DOHH2 (cell line): ENCODE results near the gene CTRL.

Experiments used
- H3F3A ChIP-seq: fragments of 200-600 bp; sonication (generic), shearing (Covaris generic); 2 replicates; pipeline ENCODE4 v1.6.0; 2016; ENCODE audit warnings: antibody characterized with exemption, mild to moderate bottlenecking; ENCODE audit not compliant: control insufficient read depth, insufficient read depth
- H3K27ac ChIP-seq: fragments of 200-600 bp; sonication (generic); 2 replicates; pipeline ENCODE4 v1.5.1; 2014; ENCODE audit warnings: low read depth, mild to moderate bottlenecking, low read length, moderate library complexity
- H3K27me3 ChIP-seq: fragments of 200-600 bp; sonication (generic); 2 replicates; pipeline ENCODE4 v1.6.1; 2014; ENCODE audit warnings: mild to moderate bottlenecking, low read length, mixed read lengths; ENCODE audit not compliant: control insufficient read depth
- H3K36me3 ChIP-seq: fragments of 200-600 bp; sonication (generic); 2 replicates; pipeline ENCODE4 v1.6.1; 2014; ENCODE audit warnings: mild to moderate bottlenecking, low read length, moderate library complexity, mixed read lengths; ENCODE audit not compliant: control insufficient read depth
- H3K4me1 ChIP-seq: fragments of 200-600 bp; sonication (generic); 2 replicates; pipeline ENCODE4 v1.6.1; 2014; ENCODE audit warnings: mild to moderate bottlenecking, low read length, mixed read lengths; ENCODE audit not compliant: control insufficient read depth
- H3K4me2 ChIP-seq: fragments of 200-600 bp; sonication (generic); 2 replicates; pipeline ENCODE4 v1.6.0; 2014; ENCODE audit warnings: mild to moderate bottlenecking, low read length, moderate library complexity
- H3K4me3 ChIP-seq: fragments of 200-600 bp; sonication (generic); 2 replicates; pipeline ENCODE4 v1.5.1; 2014; ENCODE audit warnings: mild to moderate bottlenecking, low read length, mixed read lengths
- H3K79me2 ChIP-seq: fragments of 200-600 bp; sonication (generic); 2 replicates; pipeline ENCODE4 v1.6.1; 2014; ENCODE audit warnings: mild to moderate bottlenecking, low read length, mixed read lengths; ENCODE audit not compliant: control insufficient read depth
- H3K9me2 ChIP-seq: fragments of 200-600 bp; sonication (generic); replicated peaks from 2 replicates; pipeline ENCODE4 v1.6.1; 2014; ENCODE audit warnings: mild to moderate bottlenecking, low read length, mixed read lengths; ENCODE audit not compliant: control insufficient read depth
- H3K9me3 ChIP-seq: fragments of 200-600 bp; sonication (generic); 2 replicates; pipeline ENCODE4 v1.6.1; 2014; ENCODE audit warnings: antibody characterized with exemption, low read length, mixed read lengths; ENCODE audit not compliant: control insufficient read depth, insufficient read depth
- H4K20me1 ChIP-seq: fragments of 200-600 bp; sonication (generic); 2 replicates; pipeline ENCODE4 v1.6.0; 2014; ENCODE audit warnings: low read depth, mild to moderate bottlenecking, antibody characterized with exemption, low read length, moderate library complexity; ENCODE audit not compliant: control insufficient read depth, insufficient read depth
- EZH2phosphoT487 ChIP-seq: fragments of 200-600 bp; sonication (generic); IDR thresholded peaks from 2 replicates; pipeline ENCODE4 v1.6.1; 2017; ENCODE audit warnings: borderline replicate concordance, mild to moderate bottlenecking, antibody characterized with exemption, low read length, moderate library complexity, mixed read lengths
- TF ChIP-seq, protein P1 (sequence below): fragments of 200-600 bp; sonication (generic); IDR thresholded peaks from one replicate; pipeline ENCODE4 v1.5.1; 2014; ENCODE audit warnings: antibody characterized with exemption, mild to moderate bottlenecking, low read depth, low read length; ENCODE audit not compliant: poor library complexity, severe bottlenecking

The CTRL gene

DNA sequence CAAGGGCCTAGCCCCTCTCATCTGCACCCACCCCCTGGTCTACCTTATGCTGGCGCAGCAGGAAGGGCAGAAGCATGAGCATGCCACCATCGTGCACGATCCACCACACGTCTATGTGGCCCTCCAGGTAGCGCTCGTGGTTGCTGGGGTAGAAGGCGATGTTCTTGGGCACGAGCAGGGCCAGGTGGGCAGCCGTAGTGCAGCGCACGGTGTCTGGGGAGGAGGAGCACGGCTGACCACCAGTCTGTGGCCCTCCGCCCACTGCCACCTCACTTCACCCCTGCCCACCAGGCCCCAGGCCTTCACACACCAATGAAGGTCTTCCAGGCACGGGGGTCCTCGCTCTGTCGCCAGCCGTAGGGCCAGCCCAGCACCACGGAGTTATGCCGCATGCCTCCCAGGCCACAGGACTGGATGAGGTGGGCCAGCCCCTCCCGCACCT is 14.5 kb upstream of the CTRL start:
- Histone ChIP-seq H3K36me3 (peaks cover 6% of the 10 kb centered on the region), H3K9me2 (no peaks in the 10 kb centered on the region), H3K27ac (no peak overlapping the region), H3K4me1 (0 out of 2 replicates have a peak, but pooled peaks cover 3% of the 10 kb centered on the region), H3K9me3 (no peaks in the 10 kb centered on the region), H3K27me3 (no peaks in the 10 kb centered on the region), H3K4me3 (no peak overlapping the region), H4K20me1 (no peaks in the 10 kb centered on the region), H3K4me2 (no peak overlapping the region), H3K79me2 (no peaks in the 10 kb centered on the region), H3F3A (no peaks in the 10 kb centered on the region)
- TF ChIP-seq EZH2phosphoT487: no peak
- TF ChIP-seq, protein P1, sequence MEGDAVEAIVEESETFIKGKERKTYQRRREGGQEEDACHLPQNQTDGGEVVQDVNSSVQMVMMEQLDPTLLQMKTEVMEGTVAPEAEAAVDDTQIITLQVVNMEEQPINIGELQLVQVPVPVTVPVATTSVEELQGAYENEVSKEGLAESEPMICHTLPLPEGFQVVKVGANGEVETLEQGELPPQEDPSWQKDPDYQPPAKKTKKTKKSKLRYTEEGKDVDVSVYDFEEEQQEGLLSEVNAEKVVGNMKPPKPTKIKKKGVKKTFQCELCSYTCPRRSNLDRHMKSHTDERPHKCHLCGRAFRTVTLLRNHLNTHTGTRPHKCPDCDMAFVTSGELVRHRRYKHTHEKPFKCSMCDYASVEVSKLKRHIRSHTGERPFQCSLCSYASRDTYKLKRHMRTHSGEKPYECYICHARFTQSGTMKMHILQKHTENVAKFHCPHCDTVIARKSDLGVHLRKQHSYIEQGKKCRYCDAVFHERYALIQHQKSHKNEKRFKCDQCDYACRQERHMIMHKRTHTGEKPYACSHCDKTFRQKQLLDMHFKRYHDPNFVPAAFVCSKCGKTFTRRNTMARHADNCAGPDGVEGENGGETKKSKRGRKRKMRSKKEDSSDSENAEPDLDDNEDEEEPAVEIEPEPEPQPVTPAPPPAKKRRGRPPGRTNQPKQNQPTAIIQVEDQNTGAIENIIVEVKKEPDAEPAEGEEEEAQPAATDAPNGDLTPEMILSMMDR: no peak

DNA sequence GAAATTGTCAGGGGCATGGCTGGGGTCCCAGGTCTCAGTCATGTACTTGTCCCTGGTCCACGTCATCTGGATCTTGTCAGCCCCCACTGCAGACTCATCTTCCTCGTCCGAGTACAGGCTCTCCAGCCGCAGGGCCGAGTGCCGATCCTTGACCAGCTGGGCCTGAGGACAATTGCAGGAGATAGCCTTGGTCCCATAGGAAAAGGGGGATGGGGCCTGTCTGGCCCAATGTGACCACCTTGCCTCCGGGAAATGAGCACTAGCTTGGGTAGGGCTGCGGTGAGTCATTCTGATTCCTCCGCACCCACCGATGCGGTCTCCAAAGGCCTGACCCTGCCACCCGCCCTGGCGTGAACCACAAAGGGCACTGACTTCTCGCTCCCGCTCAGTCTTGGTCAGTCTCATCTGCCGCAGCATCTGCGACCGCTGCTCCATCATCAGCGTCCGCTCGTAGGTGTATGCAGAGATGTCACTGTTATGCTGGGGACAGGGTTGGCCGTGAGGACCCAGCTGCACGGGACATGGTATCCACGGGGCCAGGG is 13.8 kb upstream of the CTRL start:
- Histone ChIP-seq H3K4me1 (0 out of 2 replicates have a peak, but pooled peaks cover 3% of the 10 kb centered on the region), H3K79me2 (no peaks in the 10 kb centered on the region), H4K20me1 (no peaks in the 10 kb centered on the region), H3K9me2 (no peaks in the 10 kb centered on the region), H3K27ac (no peak overlapping the region), H3K4me2 (no peak overlapping the region), H3F3A (no peaks in the 10 kb centered on the region), H3K36me3 (peaks cover 6% of the 10 kb centered on the region), H3K9me3 (no peaks in the 10 kb centered on the region), H3K27me3 (no peaks in the 10 kb centered on the region), H3K4me3 (no peak overlapping the region)
- no peak for TF ChIP-seq EZH2phosphoT487
- TF ChIP-seq, protein P1: no peak

DNA sequence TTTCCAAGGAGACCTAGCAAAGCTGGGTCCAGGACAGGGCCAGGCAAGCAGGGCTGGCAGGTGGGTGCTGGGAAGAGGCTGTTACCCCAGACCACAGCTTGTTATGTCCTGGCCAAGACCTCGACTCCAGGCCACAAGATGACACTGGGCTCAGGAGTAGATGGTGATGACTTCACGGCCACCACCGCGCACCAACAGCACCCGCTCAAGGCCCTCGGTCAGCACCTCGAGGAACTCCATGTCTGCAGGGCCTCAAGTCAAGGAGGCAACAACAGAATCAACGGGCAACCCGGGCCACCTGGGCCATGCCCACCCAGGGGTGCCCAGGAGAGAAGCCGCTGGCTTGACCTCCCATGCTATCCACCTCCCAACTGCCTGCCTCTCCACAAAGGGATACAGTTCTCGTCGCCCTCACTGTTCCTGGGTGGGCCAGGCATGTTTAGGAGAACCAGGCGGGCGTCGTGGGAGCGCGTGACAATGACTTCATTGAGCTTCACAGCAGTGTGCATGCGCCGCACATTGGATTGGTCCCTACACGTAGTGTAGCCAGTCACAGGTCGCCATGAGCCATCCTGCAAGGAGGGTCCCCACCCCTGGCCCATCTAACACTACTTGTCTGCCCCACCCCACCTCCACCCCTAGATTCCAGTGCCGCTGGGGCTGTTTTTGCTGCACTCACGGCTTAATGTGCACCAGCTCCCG is 13.2 kb upstream of the CTRL start:
- H3K4me1 ChIP-seq: 0 out of 2 replicates have a peak, but pooled peaks cover 3% of the 10 kb centered on the region
- no peak for TF ChIP-seq EZH2phosphoT487
- TF ChIP-seq, protein P1: no peak
- no peaks in the 10 kb centered on the region for H4K20me1 ChIP-seq

More for the DNA sequence above, 13.2 kb upstream of the CTRL start:
- no peaks in the 10 kb centered on the region for H3K79me2 ChIP-seq
- H3K4me2 ChIP-seq: no peak overlapping the region
- H3K36me3 ChIP-seq: peaks cover 11% of the 10 kb centered on the region
- H3K9me3 ChIP-seq: no peaks in the 10 kb centered on the region
- H3F3A ChIP-seq: no peaks in the 10 kb centered on the region
- no peak overlapping the region for H3K4me3 ChIP-seq
- no peak overlapping the region for H3K27ac ChIP-seq
- H3K9me2 ChIP-seq: no peaks in the 10 kb centered on the region
- no peaks in the 10 kb centered on the region for H3K27me3 ChIP-seq
